ENCODE data around the gene ADAMTS10.

GRCh38 chr19:8616861-8617260 is 6.3 kb upstream of the ADAMTS10 start:
- no peak for TF ChIP-seq GABPA (IDR thresholded peaks at IDR 0.05; ENCODE audit: low read depth)
- TF ChIP-seq CTCF (IDR thresholded peaks at IDR 0.05 in 2 of 3, conservative IDR thresholded peaks at IDR 0.05 in 1 of 3; ENCODE audit: control insufficient read depth in 2 of 3, extremely low read depth in 1 of 3, insufficient read depth in 1 of 3, low read depth in 3 of 3, low read length in 3 of 3): no peak
- no peak for TF ChIP-seq YY1 (IDR thresholded peaks at IDR 0.05; ENCODE audit: low read depth, low read length)
- no peak for TF ChIP-seq TAF1 (IDR thresholded peaks at IDR 0.05; ENCODE audit: borderline replicate concordance, low read depth, low read length)
- no peak for TF ChIP-seq POLR2A (IDR thresholded peaks at IDR 0.05; ENCODE audit: low read depth, low read length)
